Esophagus squamous epithelium (tissue), 4 donors: ENCODE measurements around the gene MSMB.
"Not testable (repeated sequence)": the region's sequence is repeated elsewhere in the genome, so short reads cannot be mapped to it uniquely, and the experiment has no call there.

Experiments used
- POLR2A ChIP-seq, 4 donors: fragments of 450-650 bp; IDR thresholded peaks; one replicate each; pipeline ENCODE4 v1.6.1; 2017; ENCODE audit warnings: antibody characterized with exemption in 4 of 4, mild to moderate bottlenecking in 4 of 4, moderate library complexity in 3 of 4
- TF ChIP-seq, protein P1 (sequence below), 6 experiments: fragments of 450-650 bp in 4 of 6; fragments of 200-600 bp in 2 of 6; sonication (generic) in 2 of 6; IDR thresholded peaks; one replicate each; pipeline ENCODE4 v1.5.1; 2016 to 2019; ENCODE audit warnings: antibody characterized with exemption in 6 of 6, mild to moderate bottlenecking in 4 of 6, moderate library complexity in 4 of 6

DNA sequence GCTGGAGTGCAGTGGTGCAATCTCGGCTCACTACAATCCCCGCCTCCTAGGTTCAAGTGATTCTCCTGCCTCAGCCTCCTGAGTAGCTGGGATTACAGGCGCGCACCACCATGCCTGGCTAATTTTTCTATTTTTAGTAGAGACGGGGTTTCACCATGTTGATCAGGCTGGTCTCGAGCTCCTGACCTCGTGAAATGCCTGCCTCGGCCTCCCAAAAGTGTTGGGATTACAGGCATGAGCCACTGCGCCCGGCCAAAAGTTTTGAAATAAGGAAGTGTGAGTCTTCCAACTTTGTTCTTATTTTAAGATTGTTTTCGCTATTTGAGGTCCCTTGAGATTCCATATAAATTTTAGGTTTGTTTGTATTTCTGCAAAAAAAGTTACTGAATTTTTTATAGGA lies 41.3 kb upstream of the MSMB start:
- TF ChIP-seq POLR2A (IDR thresholded peaks at IDR 0.05): not testable (repeated sequence)
- TF ChIP-seq, protein P1, sequence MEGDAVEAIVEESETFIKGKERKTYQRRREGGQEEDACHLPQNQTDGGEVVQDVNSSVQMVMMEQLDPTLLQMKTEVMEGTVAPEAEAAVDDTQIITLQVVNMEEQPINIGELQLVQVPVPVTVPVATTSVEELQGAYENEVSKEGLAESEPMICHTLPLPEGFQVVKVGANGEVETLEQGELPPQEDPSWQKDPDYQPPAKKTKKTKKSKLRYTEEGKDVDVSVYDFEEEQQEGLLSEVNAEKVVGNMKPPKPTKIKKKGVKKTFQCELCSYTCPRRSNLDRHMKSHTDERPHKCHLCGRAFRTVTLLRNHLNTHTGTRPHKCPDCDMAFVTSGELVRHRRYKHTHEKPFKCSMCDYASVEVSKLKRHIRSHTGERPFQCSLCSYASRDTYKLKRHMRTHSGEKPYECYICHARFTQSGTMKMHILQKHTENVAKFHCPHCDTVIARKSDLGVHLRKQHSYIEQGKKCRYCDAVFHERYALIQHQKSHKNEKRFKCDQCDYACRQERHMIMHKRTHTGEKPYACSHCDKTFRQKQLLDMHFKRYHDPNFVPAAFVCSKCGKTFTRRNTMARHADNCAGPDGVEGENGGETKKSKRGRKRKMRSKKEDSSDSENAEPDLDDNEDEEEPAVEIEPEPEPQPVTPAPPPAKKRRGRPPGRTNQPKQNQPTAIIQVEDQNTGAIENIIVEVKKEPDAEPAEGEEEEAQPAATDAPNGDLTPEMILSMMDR (IDR thresholded peaks at IDR 0.05): not testable (repeated sequence)
